ENCODE data around the gene RNF7.
"Not testable (repeated sequence)": the region's sequence is repeated elsewhere in the genome, so short reads cannot be mapped to it uniquely, and the experiment has no call there.

Gene RNF7

GRCh38 chr3:141735770-141736465 lies 2.2 kb upstream of the RNF7 start:
- DNase-seq, result no peak

GRCh38 chr3:141737093-141737492 lies 1.0 kb upstream of the RNF7 start:
- DNase-seq, result no peak

- no peak for DNase-seq
Measured at GRCh38 chr3:141737678-141738021, 448 bp upstream of the RNF7 start.

- DNase-seq, result no peak
Measured at GRCh38 chr3:141738891-141739363, 829 bp downstream of the RNF7 start.

GRCh38 chr3:141739731-141740130 lies 1.6 kb downstream of the RNF7 start:
- DNase-seq, result no peak

- no peak for DNase-seq
Measured at GRCh38 chr3:141740349-141740748, 2.3 kb downstream of the RNF7 start.

- DNase-seq, result no peak
Measured at GRCh38 chr3:141743305-141743704, 5.2 kb downstream of the RNF7 start.

- DNase-seq, result no peak
Measured at GRCh38 chr3:141746962-141747361, 8.9 kb downstream of the RNF7 start.

GRCh38 chr3:141753399-141753798 lies 15.3 kb downstream of the RNF7 start:
- no peak for DNase-seq

- DNase-seq, result no peak
Measured at GRCh38 chr3:141754032-141754431, 15.9 kb downstream of the RNF7 start.

- DNase-seq, result not testable (repeated sequence)
Measured at GRCh38 chr3:141762552-141762951, 24.5 kb downstream of the RNF7 start.

GRCh38 chr3:141763088-141763750 lies 25.1 kb downstream of the RNF7 start, which contains the start of gene GRK7:
TSS of gene GRK7 (plus strand) at chr3:141763408. CDS start at chr3:141778285, 14,877 bp downstream.
- no peak for DNase-seq

- no peak for DNase-seq
Measured at GRCh38 chr3:141764045-141764444, 25.9 kb downstream of the RNF7 start.

GRCh38 chr3:141764465-141764864 lies 26.4 kb downstream of the RNF7 start:
- no peak for DNase-seq

GRCh38 chr3:141764986-141765385 lies 26.9 kb downstream of the RNF7 start:
- DNase-seq, result no peak

- DNase-seq, result no peak
Measured at GRCh38 chr3:141767066-141767465, 29.0 kb downstream of the RNF7 start.

GRCh38 chr3:141769221-141769894 lies 31.3 kb downstream of the RNF7 start:
- no peak for DNase-seq

- no peak for DNase-seq
Measured at GRCh38 chr3:141773676-141774075, 35.6 kb downstream of the RNF7 start.

GRCh38 chr3:141776376-141776775 lies 38.3 kb downstream of the RNF7 start:
- DNase-seq, result no peak

- no peak for DNase-seq
Measured at GRCh38 chr3:141776885-141777284, 38.8 kb downstream of the RNF7 start.

GRCh38 chr3:141777957-141778813 lies 40.1 kb downstream of the RNF7 start:
- no peak for DNase-seq

- no peak for DNase-seq
Measured at GRCh38 chr3:141779667-141780066, 41.6 kb downstream of the RNF7 start.

- no peak for DNase-seq
Measured at GRCh38 chr3:141782386-141782932, 44.4 kb downstream of the RNF7 start.

All from NCI-H2171 (cell line).